ENCODE data around the gene ZNF563. TPM values are rescaled to one million over a fixed set of nuclear protein-coding genes. Genes with fewer than 3 reads are reported as not detected.

Gene ZNF563
- total RNA-seq, result 1.8 and 4.8 TPM in 2 replicates

DNA sequence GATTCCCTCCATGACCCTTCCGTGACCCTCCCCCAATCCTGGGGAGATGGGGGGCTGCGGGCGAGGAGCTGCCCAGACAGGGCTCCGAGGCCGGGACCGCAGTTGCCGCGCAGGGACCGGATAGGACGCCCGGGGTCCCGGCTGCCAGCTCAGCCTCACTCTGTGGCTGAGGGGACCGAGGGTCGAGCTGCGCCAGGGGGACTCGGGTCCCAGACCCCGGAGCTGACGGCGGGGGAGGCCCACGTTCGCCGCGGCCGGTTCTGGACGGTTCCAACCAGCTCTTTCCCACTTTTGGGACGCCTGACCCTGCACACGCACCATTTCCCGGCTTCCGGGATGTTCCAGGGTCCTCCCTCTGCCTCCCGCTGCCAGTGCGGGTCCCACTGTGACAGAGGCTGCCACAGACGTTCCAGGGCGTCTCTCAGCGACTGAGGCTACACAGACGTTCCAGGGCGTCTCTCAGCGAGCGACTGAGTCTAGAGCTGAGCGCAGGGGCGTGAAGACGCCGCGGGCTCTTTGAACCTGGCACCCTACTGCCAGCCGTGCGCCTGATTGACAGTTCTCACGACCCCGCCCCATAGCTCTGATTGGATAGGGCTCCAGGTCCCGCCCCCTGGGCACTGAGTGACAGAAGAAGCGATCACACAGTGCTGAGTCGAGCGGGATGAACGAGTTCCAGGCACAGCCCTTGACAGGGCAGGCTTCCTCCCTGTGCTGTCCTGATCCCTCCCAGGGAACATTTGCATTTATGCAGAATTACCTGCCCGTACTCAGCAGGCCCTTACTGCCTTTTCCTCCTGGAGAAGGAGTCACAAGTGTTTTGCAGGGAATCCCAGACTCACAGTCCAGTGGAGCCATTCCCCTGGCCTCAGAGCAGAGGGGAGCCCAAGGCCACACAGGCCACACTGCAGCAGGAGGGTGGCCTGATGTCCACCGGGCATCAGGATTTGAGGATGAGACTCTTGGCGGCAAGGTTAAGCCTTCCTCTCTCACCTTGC, at the start of gene ZNF563:
Gene ZNF563 (minus strand): TSS at position 472 of the 998 bp plus-strand sequence. CDS start 151 bp downstream, at position 321.

DNA sequence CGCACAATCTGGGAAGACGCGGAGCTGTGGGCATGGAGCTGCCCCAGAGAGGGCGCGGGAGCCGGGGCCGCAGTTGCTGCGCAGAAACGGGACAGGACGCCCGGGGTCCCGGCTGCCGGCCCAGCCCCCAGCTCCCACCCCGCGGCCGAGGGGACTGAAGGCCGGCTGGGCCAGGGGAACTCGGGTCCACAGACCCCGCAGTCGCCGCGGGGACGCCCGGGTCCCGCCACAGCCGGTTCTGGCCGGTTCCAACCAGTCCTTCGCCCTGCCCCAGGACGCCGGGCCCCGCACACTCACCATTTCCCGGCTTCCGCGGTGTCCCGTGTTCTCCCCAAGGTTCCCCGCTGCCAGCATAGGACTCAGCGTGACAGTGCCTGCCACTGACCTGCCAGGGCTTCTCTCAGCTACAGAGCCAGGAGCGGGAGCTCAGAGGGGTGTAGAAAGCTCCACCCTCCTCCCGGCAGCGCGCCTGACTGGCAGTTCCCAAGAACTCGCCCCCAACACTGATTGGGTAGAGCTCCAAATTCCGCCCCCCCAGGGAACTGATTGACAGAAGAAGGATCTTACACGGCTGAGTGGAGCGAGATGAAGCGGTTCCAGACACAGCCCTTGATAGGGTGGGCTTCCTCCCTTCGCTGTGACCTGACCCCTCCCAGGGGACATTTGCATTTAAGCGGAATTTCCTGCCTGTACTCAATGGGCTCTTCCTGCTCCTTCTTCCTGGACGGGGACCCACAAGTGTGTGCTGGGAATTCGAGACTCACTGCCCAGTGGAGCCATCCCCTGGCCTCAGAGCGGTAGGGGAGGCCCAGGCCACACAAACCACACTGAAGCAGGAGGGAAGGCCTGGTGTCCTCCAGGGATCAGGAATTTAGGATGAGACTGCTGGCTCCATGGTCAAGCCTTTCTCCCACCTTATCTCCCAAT, 32.1 kb upstream of the ZNF563 start, which contains the start of gene ZNF442:
Gene ZNF442 (minus strand): TSS at position 448 of the 927 bp plus-strand sequence. CDS start 2,052 bp downstream, outside the sequence.

DNA sequence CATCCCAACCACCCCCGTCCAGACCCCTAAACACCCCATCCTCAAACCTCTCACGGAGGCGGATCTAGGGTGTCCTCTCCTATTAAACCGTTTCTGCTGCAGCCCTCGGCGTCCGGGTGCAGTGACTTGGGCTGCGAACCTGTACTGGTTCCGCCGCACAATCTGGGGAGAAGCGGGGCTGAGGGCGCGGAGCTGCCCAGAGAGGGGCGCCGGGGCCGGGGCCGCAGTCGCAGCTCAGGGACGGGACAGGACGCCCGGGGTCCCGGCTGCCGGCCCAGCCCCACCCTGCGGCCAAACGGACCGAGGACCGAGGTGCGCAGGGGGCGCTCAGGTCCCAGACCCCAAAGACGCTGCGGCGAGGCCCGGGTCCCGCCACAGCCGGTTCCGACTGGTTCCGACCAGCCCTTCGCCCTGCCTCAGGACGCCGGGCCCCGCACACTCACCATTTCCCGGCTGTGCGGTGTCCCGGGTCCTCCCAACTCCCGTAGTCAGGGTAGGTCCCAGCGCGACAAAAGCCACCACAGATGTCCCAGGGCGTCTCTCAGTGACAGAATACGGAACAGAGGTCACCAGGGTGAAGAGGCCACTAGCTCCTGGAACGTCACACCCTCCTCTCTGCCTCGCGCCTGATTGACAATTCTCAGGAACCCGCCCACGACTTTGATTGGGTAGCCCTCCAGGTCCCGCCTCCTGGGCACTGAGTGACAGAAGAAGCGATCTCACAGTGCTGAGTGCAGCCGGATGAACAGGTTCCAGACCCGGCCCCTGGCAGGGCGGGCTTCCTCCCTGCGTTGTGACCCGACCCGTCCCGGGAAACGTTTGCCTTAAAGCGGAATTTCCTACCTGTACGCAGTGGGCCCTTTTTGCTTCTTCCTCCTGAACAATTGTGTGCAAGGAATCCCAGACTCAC, 38.9 kb downstream of the ZNF563 start, which contains the start of gene ZNF44:
Gene ZNF44 (minus strand): TSS at position 635 of the 910 bp plus-strand sequence. CDS start 189 bp downstream, at position 446.

Other genes starting within 250 kb of the ZNF563 start
- 0.88 and 3.1 TPM in 2 replicates for gene ZNF20, start 193.3 kb downstream of the ZNF563 start, total RNA-seq
- 4.2 and 4.3 TPM in 2 replicates for gene ZNF625, start 176.9 kb downstream of the ZNF563 start, total RNA-seq
- gene ZNF136, start 170.5 kb downstream of the ZNF563 start, total RNA-seq, result 5.5 and 5.6 TPM in 2 replicates
- 2.4 and 3.3 TPM in 2 replicates for gene ZNF44, start 38.8 kb downstream of the ZNF563 start, total RNA-seq
- 1.3 and 2.2 TPM in 2 replicates for gene ZNF442, start 32.0 kb upstream of the ZNF563 start, total RNA-seq
- 1.7 and 2.1 TPM in 2 replicates for gene ZNF799, start 67.6 kb upstream of the ZNF563 start, total RNA-seq
- gene ZNF443, start 107.4 kb upstream of the ZNF563 start, total RNA-seq, result 0.59 and 1.1 TPM in 2 replicates
- 1.7 and 1.9 TPM in 2 replicates for gene ZNF709, start 151.2 kb upstream of the ZNF563 start, total RNA-seq
- gene ZNF564, start 217.8 kb upstream of the ZNF563 start, total RNA-seq, result 3.3 and 3.4 TPM in 2 replicates

All from cardiac ventricle fibroblast (primary cell).